Right lobe of liver (tissue), 6 donors: ENCODE results near the gene FOXP4. TPM values are rescaled to one million over a fixed set of nuclear protein-coding genes. Genes with fewer than 3 reads are reported as not detected.

Experiments used
- ATAC-seq, 4 donors: fragments of 200-7000 bp; cut with Tn5 transposase; one replicate each; pipeline ENCODE4 v1.9.1; 2020; ENCODE audit warnings: mild to moderate bottlenecking in 4 of 4, moderate library complexity in 4 of 4
- DNase-seq, 3 donors: peaks; one replicate each; pipeline ENCODE4 v3.0.0-alpha.2; 2020
- H3K27ac ChIP-seq, 3 donors: fragments of 200-600 bp; one replicate each; pipeline ENCODE4 v1.8.0; 2022
- H3K27me3 ChIP-seq, 2 donors: fragments of 200-600 bp; one replicate each; pipeline ENCODE4 v1.8.0; 2022
- H3K36me3 ChIP-seq, 4 donors: fragments of 200-600 bp; sonication (generic) in 1 of 4; one replicate each; pipeline versions ENCODE4 v1.5.1 to v1.8.0; 2017 to 2022; ENCODE audit warnings: control low read depth in 1 of 4
- H3K4me1 ChIP-seq, 4 donors: fragments of 200-600 bp; sonication (generic) in 1 of 4; one replicate each; pipeline versions ENCODE4 v1.5.1 to v1.8.0; 2017 to 2022; ENCODE audit warnings: control low read depth in 1 of 4
- H3K4me3 ChIP-seq, 3 donors: fragments of 200-600 bp; one replicate each; pipeline ENCODE4 v1.8.0; 2022
- H3K9me3 ChIP-seq, 4 donors: fragments of 200-600 bp; sonication (generic) in 1 of 4; one replicate each; pipeline versions ENCODE4 v1.5.1 to v1.8.0; 2017 to 2022; ENCODE audit warnings: control low read depth in 1 of 4
- POLR2A ChIP-seq: fragments of 450-650 bp; IDR thresholded peaks from one replicate; pipeline ENCODE4 v1.6.1; 2017; ENCODE audit warnings: antibody characterized with exemption, mild to moderate bottlenecking
- WGBS: methylation state at CpG from one replicate; pipeline ENCODE4 v1.1.6; 2018; ENCODE audit warnings: low coverage, low lambda C conversion rate; ENCODE audit not compliant: insufficient coverage; ENCODE audit errors: missing lambda C conversion rate; 5-methylcytosine and 5-hydroxymethylcytosine counted together
- intact Hi-C, 2 donors: fragments of 100-400 bp; cut with DNase I; formaldehyde crosslinking; loops; one replicate each; pipeline versions ENCODE4 v1.11.2 to v1.14.1; 2022
- total RNA-seq, 6 experiments: library from RNA; depleted of rRNA in 2 of 6; stranded (reverse); fragments of >200 nt in 2 of 6; fragmentation: NEBNext Ultra II Directional in 3 of 6; extraction: Animal tissue kit (Norgen Biotek cat#: 25700) in 3 of 6; gene quantifications; one replicate each; pipeline versions ENCODE4 v1.1.0 to v1.2.4, GENCODE V29; 2016 to 2023
- TF ChIP-seq, protein P1 (sequence below), 4 donors: fragments of 200-600 bp in 3 of 4; fragments of 450-650 bp in 1 of 4; IDR thresholded peaks; one replicate each; pipeline versions ENCODE4 v1.5.1 to v1.8.0; 2016 to 2022; ENCODE audit warnings: antibody characterized with exemption in 4 of 4, mild to moderate bottlenecking in 2 of 4
- donor health status: DM: no; HTN: yes; CAD: no.
- donor health status: DM: no; HTN: no; CAD: no.
- donor health status: DM: no; HTN: no; CAD: no.
- donor health status: DM: no; HTN: yes; CAD: no.
- donor health status: DM: no; HTN: yes; CAD: no.

Gene FOXP4
- total RNA-seq, 6 experiments from 2014 or later: 12.6 to 19.2 (median 14.9) TPM

DNA sequence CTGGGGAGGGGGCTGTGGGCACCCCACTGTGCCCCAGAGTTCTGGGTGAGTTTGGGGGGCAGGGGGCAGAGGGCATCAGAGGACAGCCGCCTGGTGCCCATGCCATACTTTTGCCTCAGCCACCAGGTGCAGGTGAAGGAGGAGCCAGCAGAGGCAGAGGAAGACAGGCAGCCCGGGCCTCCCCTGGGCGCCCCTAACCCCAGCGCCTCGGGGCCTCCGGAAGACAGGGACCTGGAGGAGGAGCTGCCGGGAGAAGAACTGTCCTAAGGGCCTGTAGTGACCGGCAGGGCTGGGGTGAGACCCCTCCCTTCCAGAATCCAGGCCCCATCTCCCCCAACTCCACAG lies 52.5 kb downstream of the FOXP4 start:
- no peak for TF ChIP-seq POLR2A
- TF ChIP-seq, protein P1, sequence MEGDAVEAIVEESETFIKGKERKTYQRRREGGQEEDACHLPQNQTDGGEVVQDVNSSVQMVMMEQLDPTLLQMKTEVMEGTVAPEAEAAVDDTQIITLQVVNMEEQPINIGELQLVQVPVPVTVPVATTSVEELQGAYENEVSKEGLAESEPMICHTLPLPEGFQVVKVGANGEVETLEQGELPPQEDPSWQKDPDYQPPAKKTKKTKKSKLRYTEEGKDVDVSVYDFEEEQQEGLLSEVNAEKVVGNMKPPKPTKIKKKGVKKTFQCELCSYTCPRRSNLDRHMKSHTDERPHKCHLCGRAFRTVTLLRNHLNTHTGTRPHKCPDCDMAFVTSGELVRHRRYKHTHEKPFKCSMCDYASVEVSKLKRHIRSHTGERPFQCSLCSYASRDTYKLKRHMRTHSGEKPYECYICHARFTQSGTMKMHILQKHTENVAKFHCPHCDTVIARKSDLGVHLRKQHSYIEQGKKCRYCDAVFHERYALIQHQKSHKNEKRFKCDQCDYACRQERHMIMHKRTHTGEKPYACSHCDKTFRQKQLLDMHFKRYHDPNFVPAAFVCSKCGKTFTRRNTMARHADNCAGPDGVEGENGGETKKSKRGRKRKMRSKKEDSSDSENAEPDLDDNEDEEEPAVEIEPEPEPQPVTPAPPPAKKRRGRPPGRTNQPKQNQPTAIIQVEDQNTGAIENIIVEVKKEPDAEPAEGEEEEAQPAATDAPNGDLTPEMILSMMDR (IDR thresholded peaks at IDR 0.05): no peak
- peak in 1 of 3 donors; percentile 17 for DNase-seq
- H3K27ac ChIP-seq: no peak overlapping the region
- peaks cover 0 to 23% (median 0%) of the 10 kb centered on the region in 4 donors for H3K36me3 ChIP-seq
- H3K4me3 ChIP-seq: no peak overlapping the region
- intact Hi-C loops: loop anchor here in 1 of 2 donors (10.0 kb wide), 1 partner anchor 174 kb away; no protein-coding TSS in a partner anchor
- H3K4me1 ChIP-seq: peaks cover 0 to 5% (median 0%) of the 10 kb centered on the region in 4 donors
- ATAC-seq: no peak
- WGBS: 67% methylated on average over 1 of the region's 8 CpGs
- no peaks in the 10 kb centered on the region for H3K9me3 ChIP-seq
- no peaks in the 10 kb centered on the region for H3K27me3 ChIP-seq

DNA sequence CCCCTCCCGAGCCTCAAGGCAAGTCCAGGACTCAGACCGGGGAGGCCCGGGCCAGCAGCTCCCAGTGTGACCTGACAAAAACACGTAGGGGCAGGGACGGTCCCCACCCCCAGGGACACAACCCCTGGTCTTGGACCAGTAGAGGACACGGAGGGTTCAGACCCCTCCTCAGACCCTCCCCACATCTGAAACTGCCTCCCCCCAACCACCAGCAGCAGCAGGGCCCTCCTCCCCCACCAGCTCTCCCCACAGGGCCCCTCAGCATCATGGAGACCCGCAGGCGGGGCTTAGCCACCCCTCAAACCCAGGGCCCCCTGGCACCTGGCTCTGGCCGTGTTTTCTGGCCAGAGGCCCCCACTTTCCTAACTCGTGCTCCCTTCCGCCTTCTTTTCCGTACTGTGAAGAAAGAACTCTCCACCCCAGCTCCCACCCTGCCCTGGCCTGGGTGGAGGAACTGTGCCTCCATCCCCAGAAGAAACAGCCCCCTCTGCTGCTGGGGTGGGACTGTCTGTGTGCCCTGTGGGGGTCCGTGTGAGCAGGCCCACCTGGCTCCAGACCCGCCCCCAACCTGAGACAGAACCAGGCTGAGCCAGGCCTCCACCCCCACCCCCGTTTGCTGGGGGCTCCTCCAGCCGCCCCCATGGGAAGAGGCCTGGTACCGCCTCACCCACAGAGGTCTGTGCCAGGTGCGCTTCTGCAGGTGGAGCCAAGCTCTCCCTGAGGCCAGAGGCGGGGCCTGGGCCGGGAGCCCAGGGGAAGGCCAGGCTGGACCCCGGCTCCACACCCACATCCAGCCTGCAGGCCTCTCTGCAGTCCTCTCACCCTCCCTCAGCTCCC lies 53.1 kb downstream of the FOXP4 start:
- H3K36me3 ChIP-seq: peaks cover 0 to 23% (median 0%) of the 10 kb centered on the region in 4 donors
- peak in 1 of 3 donors; percentile 54 for DNase-seq

DNA sequence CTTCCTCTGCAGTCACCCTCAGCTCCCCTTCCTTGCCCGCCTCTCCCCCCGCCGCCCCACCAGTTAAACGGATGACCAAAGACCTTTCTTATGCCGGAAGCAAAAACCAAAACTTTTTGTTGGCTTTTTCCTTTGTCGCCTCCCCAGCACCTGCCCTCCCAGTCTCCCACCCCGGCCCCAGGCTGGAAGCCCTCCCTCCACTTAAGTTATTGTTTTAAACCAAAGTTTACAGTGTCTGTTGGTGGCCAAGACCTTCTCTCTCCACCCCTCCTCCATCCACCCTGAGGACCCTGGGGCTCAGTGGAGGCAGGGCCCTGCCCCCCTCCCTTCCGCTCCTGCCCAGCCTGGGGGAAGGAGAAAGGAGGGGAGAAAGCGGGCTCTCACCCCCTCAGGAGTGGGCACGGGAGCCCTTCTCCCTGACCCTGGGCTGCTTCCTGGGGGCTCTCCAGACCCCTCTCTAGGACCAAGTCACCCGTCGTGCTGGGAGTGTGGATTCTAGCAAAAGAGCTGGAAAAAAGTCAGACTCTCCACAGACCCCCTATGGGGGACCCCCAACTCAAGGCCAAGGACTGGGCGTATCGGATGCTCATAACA lies 53.8 kb downstream of the FOXP4 start:
- intact Hi-C loops: loop anchor here (2.0 to 10.0 kb wide), 3 partner anchors 77 to 175 kb away; no protein-coding TSS in a partner anchor
- ATAC-seq (no peak), DNase-seq (peak in 1 of 3 donors; percentile 27)
- TF ChIP-seq, protein P1 (IDR thresholded peaks at IDR 0.05): no peak
- no peak for TF ChIP-seq POLR2A
- WGBS: 84% methylated on average over 7 of the region's 14 CpGs
- Histone ChIP-seq H3K27ac (no peak overlapping the region), H3K9me3 (no peaks in the 10 kb centered on the region), H3K27me3 (no peaks in the 10 kb centered on the region), H3K36me3 (peaks cover 0 to 20% (median 0%) of the 10 kb centered on the region in 4 donors), H3K4me1 (peaks cover 0 to 5% (median 0%) of the 10 kb centered on the region in 4 donors), H3K4me3 (no peak overlapping the region)

More for the DNA sequence above, 53.1 kb downstream of the FOXP4 start:
- WGBS: 82% methylated on average over 3 of the region's 21 CpGs
- H3K27ac ChIP-seq: no peak overlapping the region
- H3K27me3 ChIP-seq: no peaks in the 10 kb centered on the region
- H3K9me3 ChIP-seq: no peaks in the 10 kb centered on the region
- peak in 1 of 4 donors; percentile 4 for ATAC-seq
- H3K4me3 ChIP-seq: no peak overlapping the region
- no peak for TF ChIP-seq POLR2A
- TF ChIP-seq, protein P1 (IDR thresholded peaks at IDR 0.05): no peak
- peaks cover 0 to 5% (median 0%) of the 10 kb centered on the region in 4 donors for H3K4me1 ChIP-seq
- intact Hi-C loops: loop anchor here in 1 of 2 donors (10.0 kb wide), 1 partner anchor 174 kb away; no protein-coding TSS in a partner anchor

DNA sequence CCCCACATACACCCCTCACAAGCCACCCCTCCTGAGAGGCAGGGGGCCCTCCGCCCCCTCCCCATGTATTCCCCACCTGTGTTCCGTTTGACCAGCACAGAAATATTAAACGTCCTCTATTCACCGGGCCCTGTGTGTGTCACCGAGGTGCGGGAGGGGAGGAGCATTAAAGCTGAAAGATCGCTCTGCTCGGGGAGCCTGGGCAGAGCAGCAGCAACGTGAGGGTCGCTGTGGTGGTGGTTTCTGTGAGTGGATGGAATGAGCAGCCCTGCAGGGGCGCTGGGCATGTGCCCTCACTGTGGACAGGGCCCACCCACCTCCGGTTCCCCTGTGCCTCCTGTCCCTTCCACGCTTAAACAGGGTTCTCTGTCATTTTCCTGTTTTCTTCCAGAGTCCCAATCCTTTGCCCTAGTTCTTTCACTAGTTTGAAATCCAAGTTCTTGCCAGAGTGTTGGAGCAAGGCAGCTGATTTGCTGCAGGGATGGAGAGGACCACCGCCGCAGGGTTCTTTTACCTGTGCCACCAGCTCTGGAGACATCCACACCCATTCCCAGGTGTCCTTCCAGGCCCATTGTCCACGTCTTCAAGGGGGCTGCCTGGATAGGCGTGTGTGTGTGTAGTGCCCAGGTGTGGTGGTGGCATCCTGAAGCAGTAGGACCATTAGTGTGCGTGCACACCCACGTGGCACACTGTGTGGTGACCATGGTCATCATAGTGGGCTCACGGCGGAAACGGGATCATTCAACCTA lies 54.5 kb downstream of the FOXP4 start:
- peaks cover 0 to 17% (median 0%) of the 10 kb centered on the region in 4 donors for H3K36me3 ChIP-seq
- no peak for DNase-seq
- intact Hi-C loops: loop anchor here (2.0 to 5.0 kb wide), 2 partner anchors 77 to 84 kb away; no protein-coding TSS in a partner anchor
- TF ChIP-seq, protein P1 (IDR thresholded peaks at IDR 0.05): no peak
- TF ChIP-seq POLR2A: no peak
- no peaks in the 10 kb centered on the region for H3K27me3 ChIP-seq
- H3K4me1 ChIP-seq: peaks cover 0 to 5% (median 0%) of the 10 kb centered on the region in 4 donors
- H3K4me3 ChIP-seq: no peak overlapping the region
- H3K27ac ChIP-seq: no peak overlapping the region
- no peaks in the 10 kb centered on the region for H3K9me3 ChIP-seq
- ATAC-seq: no peak
- 58% methylated on average over 5 of the region's 22 CpGs for WGBS
